ENCODE results near the gene COQ5.

Gene COQ5

GRCh38 chr12:120480211-120480610, 48.7 kb downstream of the COQ5 start:
- no peak for DNase-seq

GRCh38 chr12:120479458-120479857, 49.5 kb downstream of the COQ5 start:
- DNase-seq = no peak

GRCh38 chr12:120475643-120476042, 53.3 kb downstream of the COQ5 start:
- DNase-seq = no peak

GRCh38 chr12:120474616-120474960, 54.4 kb downstream of the COQ5 start:
- no peak for DNase-seq

GRCh38 chr12:120473807-120474615, 54.9 kb downstream of the COQ5 start:
- no peak for DNase-seq

GRCh38 chr12:120472521-120472920, 56.4 kb downstream of the COQ5 start:
- DNase-seq = no peak

- DNase-seq = no peak
Observed at GRCh38 chr12:120470150-120470784, 58.7 kb downstream of the COQ5 start.

GRCh38 chr12:120469450-120470149, 59.4 kb downstream of the COQ5 start, which contains the start of gene SRSF9:
SRSF9 (minus strand) TSS chr12:120469748; CDS start chr12:120469609, 139 bp downstream.
- DNase-seq = peak; percentile 89

- DNase-seq = peak; percentile 42
Observed at GRCh38 chr12:120468821-120469449, 60.0 kb downstream of the COQ5 start.

- no peak for DNase-seq
Observed at GRCh38 chr12:120468325-120468820, 60.6 kb downstream of the COQ5 start.

- DNase-seq = no peak
Observed at GRCh38 chr12:120467439-120467838, 61.5 kb downstream of the COQ5 start.

GRCh38 chr12:120466560-120467315, 62.2 kb downstream of the COQ5 start:
- no peak for DNase-seq

GRCh38 chr12:120465756-120466155, 63.2 kb downstream of the COQ5 start:
- DNase-seq = no peak

GRCh38 chr12:120463712-120464111, 65.2 kb downstream of the COQ5 start:
- DNase-seq = no peak

GRCh38 chr12:120462099-120462640, 66.8 kb downstream of the COQ5 start:
- DNase-seq = no peak

GRCh38 chr12:120460157-120460556, 68.8 kb downstream of the COQ5 start:
- DNase-seq = no peak

- DNase-seq = no peak
Observed at GRCh38 chr12:120457133-120457532, 71.8 kb downstream of the COQ5 start.

GRCh38 chr12:120455302-120455701, 73.7 kb downstream of the COQ5 start:
- DNase-seq = no peak

- DNase-seq = no peak
Observed at GRCh38 chr12:120453977-120454376, 75.0 kb downstream of the COQ5 start.

Measured in NK-92 treated with Interleukin-12 subunit alpha and Interleukin-12 subunit beta, amount 100 ng/mL, for 24 hours (cell line).